ENCODE results near the gene IL33.

DNA sequence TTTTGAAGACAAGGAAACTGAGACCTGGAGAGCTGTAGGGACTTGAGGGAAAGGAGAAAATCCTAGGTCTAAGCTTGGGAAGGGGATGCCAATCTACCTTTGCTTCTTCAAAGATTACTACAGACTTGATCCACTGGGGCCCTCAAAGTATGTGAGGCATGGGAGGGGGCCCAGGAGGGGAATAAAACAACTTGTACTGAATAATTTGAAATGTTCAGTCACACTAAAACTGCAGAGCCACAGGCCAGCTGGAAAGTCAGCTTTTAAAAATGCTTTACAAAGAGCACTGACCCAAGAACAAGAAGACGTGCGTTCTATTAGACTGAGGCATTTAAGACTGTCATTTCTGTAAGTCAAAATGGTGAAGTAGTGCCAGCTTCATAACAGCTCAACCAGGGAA is 13.6 kb downstream of the IL33 start:
- TF ChIP-seq, protein P1, sequence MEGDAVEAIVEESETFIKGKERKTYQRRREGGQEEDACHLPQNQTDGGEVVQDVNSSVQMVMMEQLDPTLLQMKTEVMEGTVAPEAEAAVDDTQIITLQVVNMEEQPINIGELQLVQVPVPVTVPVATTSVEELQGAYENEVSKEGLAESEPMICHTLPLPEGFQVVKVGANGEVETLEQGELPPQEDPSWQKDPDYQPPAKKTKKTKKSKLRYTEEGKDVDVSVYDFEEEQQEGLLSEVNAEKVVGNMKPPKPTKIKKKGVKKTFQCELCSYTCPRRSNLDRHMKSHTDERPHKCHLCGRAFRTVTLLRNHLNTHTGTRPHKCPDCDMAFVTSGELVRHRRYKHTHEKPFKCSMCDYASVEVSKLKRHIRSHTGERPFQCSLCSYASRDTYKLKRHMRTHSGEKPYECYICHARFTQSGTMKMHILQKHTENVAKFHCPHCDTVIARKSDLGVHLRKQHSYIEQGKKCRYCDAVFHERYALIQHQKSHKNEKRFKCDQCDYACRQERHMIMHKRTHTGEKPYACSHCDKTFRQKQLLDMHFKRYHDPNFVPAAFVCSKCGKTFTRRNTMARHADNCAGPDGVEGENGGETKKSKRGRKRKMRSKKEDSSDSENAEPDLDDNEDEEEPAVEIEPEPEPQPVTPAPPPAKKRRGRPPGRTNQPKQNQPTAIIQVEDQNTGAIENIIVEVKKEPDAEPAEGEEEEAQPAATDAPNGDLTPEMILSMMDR (IDR thresholded peaks at IDR 0.05; ENCODE audit: poor library complexity): no peak
- TF ChIP-seq EZH2 (IDR thresholded peaks at IDR 0.05; ENCODE audit: borderline replicate concordance): no peak
- TF ChIP-seq EZH2phosphoT487 (IDR thresholded peaks at IDR 0.05; ENCODE audit: low read depth, severe bottlenecking, unreplicated experiment): no peak
